ENCODE results near the gene MVB12B. TPM values are rescaled to one million over a fixed set of nuclear protein-coding genes. Genes with fewer than 3 reads are reported as not detected.
"Not testable (repeated sequence)": the region's sequence is repeated elsewhere in the genome, so short reads cannot be mapped to it uniquely, and the experiment has no call there.

Gene MVB12B
- total and polyA plus RNA-seq, 8 donors = 2.6 to 6.7 (median 4.0) TPM

- TF ChIP-seq CTCF (IDR thresholded peaks at IDR 0.05) = no peak
- FAIRE-seq (no peak), ATAC-seq (no peak), DNase-seq (no peak)
- no peaks in the 10 kb centered on the region for H3K4me1 ChIP-seq
- H3K4me3 ChIP-seq = no peak overlapping the region
- H3K9me3 ChIP-seq = no peaks in the 10 kb centered on the region
- 87 to 90% methylated on average over 7 of the region's 7 CpGs for WGBS, 2 donors
- intact Hi-C loops (cut with DNase I) = no loop called here
- no peak overlapping the region for H3K27ac ChIP-seq
- no peaks in the 10 kb centered on the region for H3K27me3 ChIP-seq
- no peaks in the 10 kb centered on the region for H3K36me3 ChIP-seq
These were observed 147.7 kb downstream of the MVB12B start for GRCh38 chr9:126474206-126474765.

GRCh38 chr9:126474786-126475485 is 148.3 kb downstream of the MVB12B start:
- no peak overlapping the region for H3K4me3 ChIP-seq
- H3K9me3 ChIP-seq = no peaks in the 10 kb centered on the region
- ATAC-seq = no peak
- no peaks in the 10 kb centered on the region for H3K36me3 ChIP-seq
- no peak for FAIRE-seq
- no peak overlapping the region for H3K27ac ChIP-seq
- H3K27me3 ChIP-seq = no peaks in the 10 kb centered on the region
- DNase-seq = no peak
- WGBS, 2 donors = 94 to 95% methylated on average over 14 of the region's 14 CpGs
- no peak for TF ChIP-seq CTCF (IDR thresholded peaks at IDR 0.05)
- intact Hi-C loops (cut with DNase I) = no loop called here
- H3K4me1 ChIP-seq = no peaks in the 10 kb centered on the region

GRCh38 chr9:126475933-126476555 is 149.4 kb downstream of the MVB12B start:
- H3K36me3 ChIP-seq = no peaks in the 10 kb centered on the region
- no peaks in the 10 kb centered on the region for H3K27me3 ChIP-seq
- no peak overlapping the region for H3K27ac ChIP-seq
- H3K9me3 ChIP-seq = no peaks in the 10 kb centered on the region
- FAIRE-seq (no peak), ATAC-seq (no peak), DNase-seq (no peak)
- no peaks in the 10 kb centered on the region for H3K4me1 ChIP-seq
- no peak overlapping the region for H3K4me3 ChIP-seq
- 94% methylated on average over 12 of the region's 12 CpGs for whole genome bisulfite sequencing, 2 donors
- TF ChIP-seq CTCF (IDR thresholded peaks at IDR 0.05) = no peak
- intact Hi-C loops (cut with DNase I) = no loop called here

GRCh38 chr9:126477432-126477831 is 150.8 kb downstream of the MVB12B start:
- ATAC-seq; H3K4me1 ChIP-seq; H3K9me3 ChIP-seq; H3K27me3 ChIP-seq; DNase-seq; H3K36me3 ChIP-seq; intact Hi-C loops (cut with DNase I); H3K4me3 ChIP-seq; H3K27ac ChIP-seq; FAIRE-seq: not testable (repeated sequence)
- 88 to 96% methylated on average over 3 of the region's 3 CpGs for WGBS, 2 donors

- no peak for FAIRE-seq
- no peaks in the 10 kb centered on the region for H3K36me3 ChIP-seq
- no peaks in the 10 kb centered on the region for H3K9me3 ChIP-seq
- H3K27ac ChIP-seq = no peak overlapping the region
- no peak for ATAC-seq
- no peak for TF ChIP-seq CTCF (IDR thresholded peaks at IDR 0.05)
- 91 to 97% methylated on average over 8 of the region's 8 CpGs for WGBS, 2 donors
- no peak overlapping the region for H3K4me3 ChIP-seq
- H3K4me1 ChIP-seq = no peaks in the 10 kb centered on the region
- no peaks in the 10 kb centered on the region for H3K27me3 ChIP-seq
- intact Hi-C loops (cut with DNase I) = no loop called here
- no peak for DNase-seq
These were observed 151.8 kb downstream of the MVB12B start for GRCh38 chr9:126478216-126478981.
